H9 (cell line): ENCODE results near the gene ZFPL1. TPM values are rescaled to one million over a fixed set of nuclear protein-coding genes. Genes with fewer than 3 reads are reported as not detected.

Experiments used
- DNase-seq: peaks from one replicate; pipeline ENCODE4 v3.0.0-alpha.2; 2017
- H2AFZ ChIP-seq: one replicate; pipeline ENCODE4 v1.6.1; 2013; ENCODE audit warnings: mild to moderate bottlenecking, low read length, control low read depth, moderate library complexity
- H2AK5ac ChIP-seq: 2 replicates; pipeline ENCODE4 v1.6.1; 2013; ENCODE audit warnings: low read length, control low read depth, mixed read lengths; ENCODE audit not compliant: insufficient read length
- H2BK120ac ChIP-seq: one replicate; pipeline ENCODE4 v1.6.1; 2013; ENCODE audit warnings: low read depth, mild to moderate bottlenecking, low read length, control low read depth, inconsistent platforms; ENCODE audit not compliant: poor library complexity, severe bottlenecking
- H2BK12ac ChIP-seq: 2 replicates; pipeline ENCODE4 v1.6.1; 2013; ENCODE audit warnings: low read length, control low read depth, mixed read lengths, low read depth; ENCODE audit not compliant: insufficient read length
- H2BK15ac ChIP-seq: 2 replicates; pipeline ENCODE4 v1.6.1; 2013; ENCODE audit warnings: low read depth, low read length, control low read depth
- H2BK20ac ChIP-seq: one replicate; pipeline ENCODE4 v1.6.1; 2013; ENCODE audit warnings: low read depth, mild to moderate bottlenecking, low read length, control low read depth, inconsistent platforms; ENCODE audit not compliant: poor library complexity, severe bottlenecking
- H2BK5ac ChIP-seq: 2 replicates; pipeline ENCODE4 v1.6.1; 2013; ENCODE audit warnings: low read length, control low read depth, mixed read lengths; ENCODE audit not compliant: insufficient read length
- H3K14ac ChIP-seq: 2 replicates; pipeline ENCODE4 v1.6.1; 2013; ENCODE audit warnings: low read length, control low read depth; ENCODE audit not compliant: insufficient read depth
- H3K18ac ChIP-seq: 2 replicates; pipeline ENCODE4 v1.6.1; 2013; ENCODE audit warnings: low read depth, mild to moderate bottlenecking, mixed read lengths, low read length, control low read depth; ENCODE audit not compliant: insufficient read length
- H3K23ac ChIP-seq: 2 replicates; pipeline ENCODE4 v1.6.1; 2013; ENCODE audit warnings: low read length, control low read depth, mixed read lengths, low read depth; ENCODE audit not compliant: insufficient read length
- H3K23me2 ChIP-seq: 2 replicates; pipeline ENCODE4 v1.6.1; 2013; ENCODE audit warnings: low read depth, mild to moderate bottlenecking, mixed read lengths, low read length, control low read depth; ENCODE audit not compliant: insufficient read length, poor library complexity, severe bottlenecking
- H3K27ac ChIP-seq: 2 replicates; pipeline ENCODE4 v1.5.1; 2013; ENCODE audit warnings: low read length, control low read depth, mixed read lengths, low read depth; ENCODE audit not compliant: insufficient read length
- H3K27me3 ChIP-seq: 2 replicates; pipeline ENCODE4 v1.6.1; 2013; ENCODE audit warnings: low read length, control low read depth, inconsistent platforms; ENCODE audit not compliant: insufficient read depth
- H3K4ac ChIP-seq: 2 replicates; pipeline ENCODE4 v1.6.1; 2013; ENCODE audit warnings: low read depth, mild to moderate bottlenecking, control low read depth, inconsistent platforms, low read length, moderate library complexity
- H3K4me1 ChIP-seq: 2 replicates; pipeline ENCODE4 v1.6.1; 2013; ENCODE audit warnings: low read length, control low read depth, inconsistent platforms; ENCODE audit not compliant: insufficient read depth
- H3K4me2 ChIP-seq: 2 replicates; pipeline ENCODE4 v1.6.1; 2013; ENCODE audit warnings: low read length, control low read depth, mixed read lengths; ENCODE audit not compliant: insufficient read length, insufficient read depth
- H3K56ac ChIP-seq: 2 replicates; pipeline ENCODE4 v1.6.1; 2013; ENCODE audit warnings: low read depth, mild to moderate bottlenecking, mixed read lengths, low read length, control low read depth; ENCODE audit not compliant: insufficient read length
- H3K79me1 ChIP-seq: 2 replicates; pipeline ENCODE4 v1.6.1; 2013; ENCODE audit warnings: low read depth, mild to moderate bottlenecking, moderate library complexity, low read length, control low read depth, inconsistent platforms; ENCODE audit not compliant: insufficient read depth, poor library complexity, severe bottlenecking
- H3K79me2 ChIP-seq: 2 replicates; pipeline ENCODE4 v1.6.1; 2013; ENCODE audit warnings: low read length, control low read depth, inconsistent platforms; ENCODE audit not compliant: insufficient read depth
- H3K9ac ChIP-seq: 2 replicates; pipeline ENCODE4 v1.6.1; 2013; ENCODE audit warnings: low read length, control low read depth, mixed read lengths; ENCODE audit not compliant: insufficient read length; ENCODE audit errors: extremely low read depth
- H3K9me3 ChIP-seq: one replicate; pipeline ENCODE4 v1.6.1; 2013; ENCODE audit warnings: low read depth, low read length, inconsistent platforms; ENCODE audit not compliant: control insufficient read depth
- H3T11ph ChIP-seq: one replicate; pipeline ENCODE4 v1.6.1; 2013; ENCODE audit warnings: mild to moderate bottlenecking, low read length, control low read depth, inconsistent platforms
- H4K20me1 ChIP-seq: one replicate; pipeline ENCODE4 v1.6.1; 2013; ENCODE audit not compliant: control insufficient read depth, insufficient read length, insufficient read depth
- H4K5ac ChIP-seq: 2 replicates; pipeline ENCODE4 v1.6.1; 2013; ENCODE audit warnings: low read depth, mild to moderate bottlenecking, mixed read lengths, low read length, control low read depth; ENCODE audit not compliant: insufficient read length
- H4K8ac ChIP-seq: replicated peaks from 2 replicates; pipeline ENCODE4 v1.6.1; 2013; ENCODE audit warnings: low read length, control low read depth, mixed read lengths, low read depth; ENCODE audit not compliant: insufficient read length
- H4K91ac ChIP-seq: 2 replicates; pipeline ENCODE4 v1.6.1; 2013; ENCODE audit warnings: low read depth, mild to moderate bottlenecking, moderate library complexity, mixed read lengths, low read length, control low read depth; ENCODE audit not compliant: insufficient read length
- H3K27ac Mint-ChIP-seq, 3 experiments: 2 replicates in 2 of 3; 3 replicates in 1 of 3; pipeline ENCODE4 v1.8.0; 2020 to 2021; ENCODE audit warnings: mixed read lengths in 3 of 3, mild to moderate bottlenecking in 1 of 3, moderate library complexity in 1 of 3
- H3K27me3 Mint-ChIP-seq: 2 replicates; pipeline ENCODE4 v1.8.0; 2021; ENCODE audit warnings: low read depth, mild to moderate bottlenecking, moderate library complexity, mixed read lengths
- H3K36me3 Mint-ChIP-seq, 3 experiments: 2 replicates in 2 of 3; 3 replicates in 1 of 3; pipeline ENCODE4 v1.8.0; 2020 to 2021; ENCODE audit warnings: low read depth in 3 of 3, mixed read lengths in 3 of 3; ENCODE audit not compliant: insufficient read depth in 1 of 3
- H3K4me1 Mint-ChIP-seq, 2 experiments: 2 replicates each; pipeline ENCODE4 v1.8.0; 2020; ENCODE audit warnings: mixed read lengths in 2 of 2
- H3K4me3 Mint-ChIP-seq, 2 experiments: 2 replicates in 1 of 2; 3 replicates in 1 of 2; pipeline ENCODE4 v1.8.0; 2020 to 2021; ENCODE audit warnings: mild to moderate bottlenecking in 2 of 2, mixed read lengths in 2 of 2, moderate library complexity in 1 of 2
- H3K9me3 Mint-ChIP-seq, 2 experiments: 2 replicates in 1 of 2; 3 replicates in 1 of 2; pipeline ENCODE4 v1.8.0; 2020; ENCODE audit warnings: mild to moderate bottlenecking in 2 of 2, mixed read lengths in 2 of 2, moderate library complexity in 1 of 2
- WGBS: extraction: QIAGEN DNeasy Blood & Tissue Kit; methylation state at CpG from one replicate; pipeline ENCODE4 v1.1.7; 2013; ENCODE audit warnings: missing lambda C conversion rate, low lambda C conversion rate, mixed read lengths; ENCODE audit not compliant: insufficient read length; ENCODE audit errors: extremely low coverage; 5-methylcytosine and 5-hydroxymethylcytosine counted together
- total RNA-seq: library from RNA; stranded (reverse); gene quantifications from 2 replicates; pipeline ENCODE4 v1.2.1, GENCODE V29; 2021
- TF ChIP-seq, protein P1 (sequence below): fragments of 200-600 bp; sonication (generic); conservative IDR thresholded peaks from 3 replicates; pipeline ENCODE4 v1.8.0; 2021; ENCODE audit warnings: antibody characterized with exemption, mild to moderate bottlenecking

ZFPL1 gene
- total RNA-seq, 1 experiment from 2014 or later = 24.2 TPM

DNA sequence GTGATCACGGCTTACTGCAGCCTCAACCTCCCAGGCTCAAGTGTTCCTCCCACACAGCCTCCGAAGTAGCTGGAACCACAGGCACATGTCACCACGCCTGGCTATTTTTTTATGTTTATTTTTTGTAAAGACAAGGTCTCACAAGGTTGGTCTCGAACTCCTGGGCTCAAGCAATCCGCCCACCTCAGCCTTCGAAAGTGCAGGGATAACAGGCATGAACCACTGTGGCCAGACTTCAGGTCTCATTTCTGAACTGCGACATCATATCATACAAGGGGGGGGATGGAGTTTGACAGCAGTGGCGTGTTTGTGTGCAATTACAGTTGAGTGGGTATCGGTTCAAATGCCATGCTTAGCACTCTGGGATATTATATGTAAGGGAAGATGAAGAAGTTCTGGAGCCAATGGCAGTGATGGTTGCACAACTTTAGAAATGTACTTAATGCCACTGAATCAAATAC, 32.6 kb upstream of the ZFPL1 start:
- no peak overlapping the region for H3K56ac ChIP-seq

More for the DNA sequence above, 32.6 kb upstream of the ZFPL1 start:
- no peaks in the 10 kb centered on the region for H3K23me2 ChIP-seq
- H3K4me2 ChIP-seq = no peak overlapping the region
- H3K4me1 ChIP-seq = no peaks in the 10 kb centered on the region
- no peak for DNase-seq
- peaks cover 7% of the 10 kb centered on the region for H3K27me3 Mint-ChIP-seq
- H3K14ac ChIP-seq = no peak overlapping the region
- H4K8ac ChIP-seq = no peak overlapping the region
- no peak overlapping the region for H4K5ac ChIP-seq
- no peak overlapping the region for H2AK5ac ChIP-seq
- H2BK15ac ChIP-seq = no peak overlapping the region
- no CpG with 5 or more reads among the region's 9 CpGs for WGBS
- no peaks in the 10 kb centered on the region for H4K20me1 ChIP-seq
- H3K4me3 Mint-ChIP-seq = no peak overlapping the region
- H3K4ac ChIP-seq = no peak overlapping the region
- TF ChIP-seq, protein P1, sequence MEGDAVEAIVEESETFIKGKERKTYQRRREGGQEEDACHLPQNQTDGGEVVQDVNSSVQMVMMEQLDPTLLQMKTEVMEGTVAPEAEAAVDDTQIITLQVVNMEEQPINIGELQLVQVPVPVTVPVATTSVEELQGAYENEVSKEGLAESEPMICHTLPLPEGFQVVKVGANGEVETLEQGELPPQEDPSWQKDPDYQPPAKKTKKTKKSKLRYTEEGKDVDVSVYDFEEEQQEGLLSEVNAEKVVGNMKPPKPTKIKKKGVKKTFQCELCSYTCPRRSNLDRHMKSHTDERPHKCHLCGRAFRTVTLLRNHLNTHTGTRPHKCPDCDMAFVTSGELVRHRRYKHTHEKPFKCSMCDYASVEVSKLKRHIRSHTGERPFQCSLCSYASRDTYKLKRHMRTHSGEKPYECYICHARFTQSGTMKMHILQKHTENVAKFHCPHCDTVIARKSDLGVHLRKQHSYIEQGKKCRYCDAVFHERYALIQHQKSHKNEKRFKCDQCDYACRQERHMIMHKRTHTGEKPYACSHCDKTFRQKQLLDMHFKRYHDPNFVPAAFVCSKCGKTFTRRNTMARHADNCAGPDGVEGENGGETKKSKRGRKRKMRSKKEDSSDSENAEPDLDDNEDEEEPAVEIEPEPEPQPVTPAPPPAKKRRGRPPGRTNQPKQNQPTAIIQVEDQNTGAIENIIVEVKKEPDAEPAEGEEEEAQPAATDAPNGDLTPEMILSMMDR = no peak
- no peak overlapping the region for H2BK20ac ChIP-seq
- no peaks in the 10 kb centered on the region for H3K79me2 ChIP-seq
- H3K79me1 ChIP-seq = no peaks in the 10 kb centered on the region
- peaks cover 0 to 1% (median 0%) of the 10 kb centered on the region in 3 experiments; a peak in 1 of 7 replicates for H3K36me3 Mint-ChIP-seq
- no peak overlapping the region for H3K9ac ChIP-seq
- H3K4me1 Mint-ChIP-seq = peaks cover 4 to 10% of the 10 kb centered on the region in 2 experiments
- H3K9me3 ChIP-seq = no peaks in the 10 kb centered on the region
- no peak overlapping the region for H4K91ac ChIP-seq
- no peak overlapping the region for H3K18ac ChIP-seq
- H3K23ac ChIP-seq = no peak overlapping the region
- H2BK5ac ChIP-seq = no peak overlapping the region
- no peak overlapping the region for H3K27ac Mint-ChIP-seq
- no peaks in the 10 kb centered on the region; a peak in 1 of 5 replicates for H3K9me3 Mint-ChIP-seq
- no peak overlapping the region for H2BK12ac ChIP-seq
- H3K27me3 ChIP-seq = no peaks in the 10 kb centered on the region
- H3T11ph ChIP-seq = no peak overlapping the region
- no peak overlapping the region for H2BK120ac ChIP-seq
- no peak overlapping the region for H2AFZ ChIP-seq
- no peak overlapping the region for H3K27ac ChIP-seq
